Colonic mucosa (tissue), 4 donors: ENCODE data around the gene QRICH2. TPM values are rescaled to one million over a fixed set of nuclear protein-coding genes. Genes with fewer than 3 reads are reported as not detected.

Source experiments
- DNase-seq: peaks from one replicate; pipeline ENCODE4 v3.0.0-alpha.2; 2020
- H3K27ac ChIP-seq: fragments of 200-600 bp; one replicate; pipeline ENCODE4 v1.8.0; 2021
- H3K27me3 ChIP-seq: fragments of 200-600 bp; one replicate; pipeline ENCODE4 v1.8.0; 2021
- H3K36me3 ChIP-seq: fragments of 200-600 bp; one replicate; pipeline ENCODE4 v1.8.0; 2021
- H3K4me1 ChIP-seq: fragments of 200-600 bp; one replicate; pipeline ENCODE4 v1.8.0; 2021; ENCODE audit warnings: mild to moderate bottlenecking
- H3K4me3 ChIP-seq: fragments of 200-600 bp; one replicate; pipeline ENCODE4 v1.8.0; 2021
- H3K9ac ChIP-seq, 2 donors: one replicate each; pipeline ENCODE4 v1.7.0; 2013; ENCODE audit warnings: control low read depth in 2 of 2, low read depth in 2 of 2, low read length in 2 of 2
- H3K9me3 ChIP-seq: fragments of 200-600 bp; one replicate; pipeline ENCODE4 v1.8.0; 2021
- intact Hi-C: fragments of 100-400 bp; cut with DNase I; formaldehyde crosslinking; loops from one replicate; pipeline ENCODE4 v1.14.1; 2022
- total RNA-seq, 2 donors: library from RNA; stranded (reverse); fragmentation: NEBNext Ultra II Directional in 1 of 2; extraction: Animal tissue kit (Norgen Biotek cat#: 25700) in 1 of 2; gene quantifications; one replicate each; pipeline ENCODE4 v1.2.1, GENCODE V29; 2021
- TF ChIP-seq, protein P1 (sequence below): fragments of 200-600 bp; IDR thresholded peaks from one replicate; pipeline ENCODE4 v1.8.0; 2022; ENCODE audit warnings: antibody characterized with exemption, mild to moderate bottlenecking
- donor health status: healthy.
- donor health status: DM: no; HTN: no; CAD: no.
- donor health status: DM: no; HTN: no; CAD: no.

QRICH2 gene
- total RNA-seq, 2 donors from 2014 or later, result 1.2 to 5.7 TPM

DNA sequence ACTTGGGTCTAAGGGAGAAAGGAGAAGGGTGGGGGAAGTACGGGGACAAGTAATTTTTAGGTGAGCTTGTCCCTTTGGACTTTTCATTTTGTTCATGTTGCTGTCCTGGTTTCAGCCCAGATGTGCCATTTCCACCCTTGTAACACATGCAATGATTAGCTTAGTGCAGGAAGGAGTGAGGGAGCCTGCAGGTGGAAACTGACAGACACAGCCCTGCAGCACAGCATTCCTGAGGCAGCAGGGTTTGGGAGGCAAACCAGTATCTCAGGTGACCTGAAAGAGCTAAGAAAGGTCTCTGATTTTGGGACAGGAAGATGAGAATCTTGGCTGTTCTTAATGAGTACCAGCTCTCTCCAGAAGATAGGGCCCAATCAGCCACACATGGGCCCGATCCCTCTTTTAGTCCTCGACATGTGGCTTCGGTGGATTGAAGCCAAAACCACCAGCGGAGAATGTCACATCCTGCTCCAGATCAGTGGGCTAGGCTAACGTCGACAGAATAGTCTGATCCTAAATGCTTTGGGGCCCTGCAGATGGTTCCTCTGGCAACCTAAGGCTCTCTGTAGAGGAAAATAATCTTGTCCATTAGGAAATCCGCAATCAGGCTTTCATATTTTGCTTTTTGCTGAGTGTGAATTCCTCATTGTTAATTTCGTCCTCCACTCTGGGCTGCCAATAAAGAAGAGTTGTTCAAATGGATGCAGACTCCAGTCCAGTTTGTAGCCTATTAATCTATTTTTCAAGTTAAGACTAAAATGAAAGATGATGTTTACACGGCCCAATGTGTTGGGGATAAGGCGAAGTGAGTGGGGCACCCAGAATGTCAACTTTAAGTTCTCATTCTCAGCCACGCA is 64.0 kb downstream of the QRICH2 start:
- Histone ChIP-seq H3K4me3 (no peak overlapping the region), H3K27ac (no peak overlapping the region), H3K9ac (no peak overlapping the region), H3K36me3 (no peaks in the 10 kb centered on the region), H3K9me3 (no peaks in the 10 kb centered on the region), H3K27me3 (no peaks in the 10 kb centered on the region), H3K4me1 (no peaks in the 10 kb centered on the region)
- TF ChIP-seq, protein P1, sequence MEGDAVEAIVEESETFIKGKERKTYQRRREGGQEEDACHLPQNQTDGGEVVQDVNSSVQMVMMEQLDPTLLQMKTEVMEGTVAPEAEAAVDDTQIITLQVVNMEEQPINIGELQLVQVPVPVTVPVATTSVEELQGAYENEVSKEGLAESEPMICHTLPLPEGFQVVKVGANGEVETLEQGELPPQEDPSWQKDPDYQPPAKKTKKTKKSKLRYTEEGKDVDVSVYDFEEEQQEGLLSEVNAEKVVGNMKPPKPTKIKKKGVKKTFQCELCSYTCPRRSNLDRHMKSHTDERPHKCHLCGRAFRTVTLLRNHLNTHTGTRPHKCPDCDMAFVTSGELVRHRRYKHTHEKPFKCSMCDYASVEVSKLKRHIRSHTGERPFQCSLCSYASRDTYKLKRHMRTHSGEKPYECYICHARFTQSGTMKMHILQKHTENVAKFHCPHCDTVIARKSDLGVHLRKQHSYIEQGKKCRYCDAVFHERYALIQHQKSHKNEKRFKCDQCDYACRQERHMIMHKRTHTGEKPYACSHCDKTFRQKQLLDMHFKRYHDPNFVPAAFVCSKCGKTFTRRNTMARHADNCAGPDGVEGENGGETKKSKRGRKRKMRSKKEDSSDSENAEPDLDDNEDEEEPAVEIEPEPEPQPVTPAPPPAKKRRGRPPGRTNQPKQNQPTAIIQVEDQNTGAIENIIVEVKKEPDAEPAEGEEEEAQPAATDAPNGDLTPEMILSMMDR, result no peak
- DNase-seq, result no peak
- intact Hi-C loops, result no loop called here

DNA sequence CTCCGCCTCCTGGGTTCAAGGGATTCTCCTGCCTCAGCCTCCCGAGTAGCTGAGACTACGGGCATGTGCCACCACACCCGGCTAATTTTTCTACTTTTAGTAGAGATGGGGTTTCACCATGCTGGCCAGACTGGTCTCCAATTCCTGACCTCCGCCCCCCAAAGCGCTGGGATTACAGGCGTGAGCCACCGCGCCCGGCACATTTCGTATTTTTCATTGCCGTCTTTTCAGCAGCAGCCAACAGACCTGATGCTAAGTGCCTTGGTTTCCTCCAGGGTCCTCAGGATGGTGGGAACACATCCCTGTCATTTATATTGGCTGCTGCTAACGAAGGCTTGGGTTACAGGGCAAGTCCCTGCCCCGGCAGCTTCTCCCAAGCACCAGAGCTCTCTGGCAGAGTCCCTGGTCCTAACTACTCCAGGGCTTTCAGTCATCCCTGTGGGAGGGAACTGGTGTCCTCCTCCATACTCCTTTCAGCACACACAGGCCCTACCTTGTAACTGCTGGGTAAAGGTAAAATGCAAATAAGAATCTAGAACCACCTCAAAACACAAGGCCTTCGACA is 66.3 kb downstream of the QRICH2 start:
- Histone ChIP-seq H3K27me3 (no peaks in the 10 kb centered on the region), H3K4me1 (no peaks in the 10 kb centered on the region), H3K27ac (no peak overlapping the region), H3K36me3 (no peaks in the 10 kb centered on the region), H3K9me3 (no peaks in the 10 kb centered on the region), H3K4me3 (no peak overlapping the region), H3K9ac (no peak overlapping the region)
- TF ChIP-seq, protein P1, result no peak
- intact Hi-C loops, result no loop called here
- DNase-seq, result no peak

DNA sequence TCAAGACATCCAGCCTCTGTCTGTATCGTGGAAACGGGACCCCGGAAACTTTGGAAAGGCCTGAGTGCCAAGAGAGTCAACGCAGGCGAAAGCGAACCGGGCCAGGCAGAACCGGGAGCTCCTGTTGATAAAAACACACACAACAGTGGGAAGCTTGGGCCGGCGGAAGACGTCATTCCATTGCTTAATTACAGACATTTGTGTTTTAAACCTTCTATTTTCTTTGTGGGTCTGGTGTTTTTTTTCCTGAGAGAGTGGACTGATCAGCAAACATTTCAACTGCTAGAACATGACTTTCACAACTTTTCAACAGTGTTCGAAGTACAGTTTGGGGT is 66.9 kb downstream of the QRICH2 start:
- peak overlapping the region; percentile 73 to 85 for H3K9ac ChIP-seq
- H3K27me3 ChIP-seq, result no peaks in the 10 kb centered on the region
- DNase-seq, result no peak
- H3K4me1 ChIP-seq, result no peaks in the 10 kb centered on the region
- H3K9me3 ChIP-seq, result no peaks in the 10 kb centered on the region
- H3K36me3 ChIP-seq, result no peaks in the 10 kb centered on the region
- TF ChIP-seq, protein P1, result no peak
- H3K27ac ChIP-seq, result peak overlapping the region; percentile 29
- H3K4me3 ChIP-seq, result peak overlapping the region; percentile 56
- intact Hi-C loops, result no loop called here

DNA sequence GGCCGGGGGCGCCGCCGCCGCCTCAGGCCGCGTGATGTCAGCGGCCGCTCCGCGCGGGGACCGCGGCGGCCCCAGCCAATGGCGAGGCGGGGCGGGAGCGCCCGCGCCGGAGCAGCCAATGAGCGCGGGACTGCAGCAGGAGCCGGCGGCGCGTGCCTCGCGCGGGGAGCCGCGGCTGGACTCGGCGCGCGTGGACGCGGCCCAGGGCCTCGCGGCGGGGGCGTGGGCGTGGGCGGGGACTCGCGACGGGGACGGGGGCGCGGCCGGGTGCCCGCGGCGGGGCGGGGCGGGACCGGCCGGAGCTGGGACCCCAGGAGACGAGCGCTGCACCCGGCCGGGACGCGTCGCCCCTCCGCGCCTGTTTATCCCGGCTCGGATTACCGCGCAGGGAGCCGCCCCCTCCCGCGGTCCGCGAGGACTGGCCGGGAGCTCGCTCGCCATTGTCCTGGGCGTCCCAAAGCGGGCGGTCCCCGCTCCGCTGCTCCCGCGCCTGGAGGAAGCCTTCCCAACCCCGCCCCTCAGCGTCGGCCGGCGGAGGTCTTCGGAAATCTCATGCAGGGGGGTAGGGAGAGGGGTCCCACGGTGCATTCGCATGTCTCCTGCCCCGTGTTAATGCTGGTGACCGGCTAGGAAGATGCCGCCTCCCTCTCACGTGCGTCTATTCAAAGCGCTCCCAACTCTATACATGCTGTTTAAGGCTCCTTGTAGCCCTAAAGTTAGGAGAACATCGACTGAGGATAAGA is 67.4 kb downstream of the QRICH2 start, which contains the start of gene RNF157:
Gene RNF157 (minus strand): TSS at position 33 of the 743 bp plus-strand sequence. CDS start 253 bp downstream, outside the sequence.
- Histone ChIP-seq H3K27ac (peak within 1 kb of the TSS; percentile 60), H3K27me3 (no peaks in the 10 kb centered on the region), H3K9me3 (no peaks in the 10 kb centered on the region), H3K36me3 (no peaks in the 10 kb centered on the region), H3K4me3 (peak within 1 kb of the TSS; percentile 67), H3K9ac (peak within 1 kb of the TSS; percentile 73 to 85), H3K4me1 (no peaks in the 10 kb centered on the region)
- intact Hi-C loops, result no loop called here
- peak; percentile 60 for DNase-seq
- TF ChIP-seq, protein P1, result no peak

DNA sequence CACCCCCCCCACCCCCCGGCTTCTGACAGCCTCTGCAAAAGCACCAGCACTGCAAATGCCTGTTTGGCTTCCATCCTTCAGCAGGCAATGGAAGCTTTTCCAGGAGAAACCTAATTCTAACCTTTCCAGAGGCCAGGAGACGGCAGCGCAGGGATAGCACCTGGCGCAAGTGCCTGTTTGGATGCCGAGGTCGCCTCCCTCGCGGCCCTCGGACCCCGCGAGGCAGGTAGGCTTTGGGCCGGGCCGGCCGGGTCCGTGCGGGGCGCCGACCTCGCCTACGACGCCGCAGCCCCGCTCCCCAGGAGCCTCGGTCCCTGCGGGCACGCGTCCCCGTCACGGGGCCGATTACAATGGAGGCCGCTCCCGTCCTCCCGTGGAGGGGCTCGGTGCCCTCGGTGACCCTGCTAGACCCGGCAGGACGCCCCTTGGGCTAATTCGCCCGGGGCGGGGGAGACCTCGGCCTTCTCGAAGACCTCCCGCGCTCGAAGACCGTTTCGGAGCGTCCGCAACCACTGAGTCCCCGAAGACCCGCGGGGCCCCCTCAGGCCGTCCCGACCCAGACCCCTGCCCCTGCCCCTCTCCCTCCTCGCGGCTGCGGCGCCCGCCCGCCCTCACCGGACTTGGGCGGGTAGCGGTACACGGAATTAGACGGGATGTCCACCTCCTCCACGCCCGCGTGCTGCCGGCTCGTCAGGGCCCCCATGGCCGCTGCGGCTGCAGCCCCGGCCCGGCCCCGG is 68.4 kb downstream of the QRICH2 start:
- Histone ChIP-seq H3K27ac (peak overlapping the region; percentile 60), H3K36me3 (no peaks in the 10 kb centered on the region), H3K4me3 (peak overlapping the region; percentile 67), H3K9ac (peak overlapping the region; percentile 66 to 73), H3K4me1 (no peaks in the 10 kb centered on the region), H3K27me3 (no peaks in the 10 kb centered on the region), H3K9me3 (no peaks in the 10 kb centered on the region)
- TF ChIP-seq, protein P1, result no peak
- DNase-seq, result no peak
- intact Hi-C loops, result no loop called here
